PC-3 (cell line): ENCODE measurements around the gene KDM3A. TPM values are rescaled to one million over a fixed set of nuclear protein-coding genes. Genes with fewer than 3 reads are reported as not detected.

ENCODE experiments used
- ATAC-seq: fragments of 200-7000 bp; cut with Tn5 transposase; 2 replicates; pipeline ENCODE4 v1.9.1; 2020; ENCODE audit warnings: mild to moderate bottlenecking, moderate library complexity
- BruUV-seq: library from RNA; stranded (reverse); fragments of 400-500 nt; replicated peaks from 2 replicates; lab custom pipeline; 2021; lab: Mats Ljungman, UMichigan
- CTCF ChIA-PET: fragments of 300-600 bp; sonication (Branson Sonifier 250); formaldehyde crosslinking; loops from one replicate; lab custom pipeline; 2022; ENCODE audit warnings: antibody characterized with exemption; lab: Charles Lee
- POLR2A ChIA-PET: fragments of 300-600 bp; sonication (Branson Sonifier 250); formaldehyde crosslinking; loops from one replicate; lab custom pipeline; 2022; ENCODE audit warnings: antibody characterized with exemption; ENCODE audit not compliant: unreplicated experiment; lab: Charles Lee
- DNase-seq: peaks from one replicate; pipeline ENCODE4 v3.0.0-alpha.2; 2015
- H2AFZ ChIP-seq: fragments of 300-600 bp; sonication (generic); 2 replicates; pipeline ENCODE4 v1.6.0; 2016; ENCODE audit warnings: antibody characterized with exemption, low read length
- H3F3A ChIP-seq: fragments of 300-600 bp; sonication (generic); one replicate; pipeline ENCODE4 v1.6.0; 2017; ENCODE audit warnings: antibody characterized with exemption, low read length, control low read depth, mild to moderate bottlenecking; ENCODE audit not compliant: unreplicated experiment
- H3K27ac ChIP-seq: fragments of 300-600 bp; sonication (generic); 2 replicates; pipeline ENCODE4 v1.5.1; 2016; ENCODE audit warnings: mild to moderate bottlenecking, low read length
- H3K27me3 ChIP-seq: fragments of 300-600 bp; sonication (generic); 2 replicates; pipeline ENCODE4 v1.6.1; 2016; ENCODE audit warnings: low read length, mixed read lengths
- H3K36me3 ChIP-seq: fragments of 300-600 bp; sonication (generic); 2 replicates; pipeline ENCODE4 v1.6.1; 2016; ENCODE audit warnings: low read depth, mixed run types, low read length, mixed read lengths
- H3K4me1 ChIP-seq: fragments of 300-600 bp; sonication (generic); 2 replicates; pipeline ENCODE4 v1.5.1; 2016; ENCODE audit warnings: low read length; ENCODE audit not compliant: insufficient read depth
- H3K4me2 ChIP-seq: fragments of 300-600 bp; sonication (generic); 2 replicates; pipeline ENCODE4 v1.6.0; 2016; ENCODE audit warnings: low read length
- H3K4me3 ChIP-seq: fragments of 300-600 bp; sonication (generic); 2 replicates; pipeline ENCODE4 v1.5.1; 2016; ENCODE audit warnings: mild to moderate bottlenecking, low read length, mixed read lengths
- H3K79me2 ChIP-seq: fragments of 300-600 bp; sonication (generic); 2 replicates; pipeline ENCODE4 v1.6.1; 2017; ENCODE audit warnings: low read length, mixed read lengths
- H3K9ac ChIP-seq: fragments of 300-600 bp; sonication (generic); 2 replicates; pipeline ENCODE4 v1.6.0; 2016; ENCODE audit warnings: mild to moderate bottlenecking, low read length
- H3K9me2 ChIP-seq: fragments of 300-600 bp; sonication (generic); replicated peaks from 2 replicates; pipeline ENCODE4 v1.6.1; 2016; ENCODE audit warnings: mixed run types, low read length, mixed read lengths
- H3K9me3 ChIP-seq: fragments of 300-600 bp; sonication (generic); 2 replicates; pipeline ENCODE4 v1.6.1; 2016; ENCODE audit warnings: low read length, mixed read lengths
- H4K20me1 ChIP-seq: fragments of 300-600 bp; sonication (generic); 2 replicates; pipeline ENCODE4 v1.6.1; 2016; ENCODE audit warnings: low read length, mixed read lengths
- EZH2 ChIP-seq: fragments of 300-600 bp; sonication (generic); IDR thresholded peaks from one replicate; pipeline ENCODE4 v1.6.1; 2017; ENCODE audit warnings: antibody characterized with exemption, mild to moderate bottlenecking, low read length; ENCODE audit not compliant: unreplicated experiment
- EZH2phosphoT487 ChIP-seq: fragments of 300-600 bp; sonication (generic); IDR thresholded peaks from 2 replicates; pipeline ENCODE4 v1.6.1; 2018; ENCODE audit warnings: mild to moderate bottlenecking, antibody characterized with exemption, low read length, borderline replicate concordance
- intact Hi-C: fragments of 100-400 bp; cut with micrococcal nuclease; formaldehyde crosslinking; loops from 2 replicates; pipeline ENCODE4 v1.9.0; 2023
- total RNA-seq: library from RNA; depleted of rRNA; stranded (reverse); fragments of >200 nt; gene quantifications from 2 replicates; pipeline ENCODE4 v1.2.3, GENCODE V29; 2014
- TF ChIP-seq, protein P1 (sequence below): fragments of 300-600 bp; sonication (generic); conservative IDR thresholded peaks from 2 replicates; pipeline ENCODE4 v1.5.1; 2017; ENCODE audit warnings: antibody characterized with exemption, low read depth, mild to moderate bottlenecking, low read length

KDM3A gene
- total RNA-seq, 1 experiment from 2014 or later: 32.2 TPM

DNA sequence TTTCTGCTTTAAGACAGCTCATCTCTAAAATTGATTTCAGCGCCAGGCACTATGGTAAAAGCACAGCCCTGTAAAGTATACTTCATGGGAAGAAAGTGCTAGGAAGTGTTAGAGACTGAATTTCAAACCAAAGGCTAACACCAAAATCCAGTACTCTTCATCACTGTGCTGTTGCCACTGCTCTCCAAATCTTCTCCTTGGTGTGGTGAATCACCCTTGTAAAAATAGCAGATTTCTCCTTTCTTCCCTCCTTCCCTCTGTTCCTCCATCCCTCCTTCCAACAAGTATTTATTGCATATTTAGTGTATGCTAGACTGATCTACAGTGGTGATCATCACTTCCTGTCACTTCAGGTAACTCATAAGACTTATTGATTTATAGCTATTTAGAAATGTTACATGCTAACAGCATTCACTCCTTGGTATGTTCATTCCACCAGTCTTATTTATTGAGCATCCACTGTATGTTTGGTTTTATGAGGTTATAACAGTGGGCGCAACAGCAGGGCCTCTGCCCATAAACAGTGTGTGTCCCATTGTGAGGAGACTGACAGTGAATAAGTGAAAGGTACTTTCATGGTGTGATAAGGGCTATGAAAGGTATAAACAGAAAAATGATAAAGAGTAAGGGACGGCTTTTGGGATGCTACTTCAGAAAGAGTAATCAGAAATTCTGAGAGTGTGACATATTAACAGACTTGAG is 20.0 kb downstream of the KDM3A start:
- CTCF ChIA-PET: no interaction called here
- H3K36me3 ChIP-seq: peaks cover 92% of the 10 kb centered on the region
- H3K4me1 ChIP-seq: no peaks in the 10 kb centered on the region

DNA sequence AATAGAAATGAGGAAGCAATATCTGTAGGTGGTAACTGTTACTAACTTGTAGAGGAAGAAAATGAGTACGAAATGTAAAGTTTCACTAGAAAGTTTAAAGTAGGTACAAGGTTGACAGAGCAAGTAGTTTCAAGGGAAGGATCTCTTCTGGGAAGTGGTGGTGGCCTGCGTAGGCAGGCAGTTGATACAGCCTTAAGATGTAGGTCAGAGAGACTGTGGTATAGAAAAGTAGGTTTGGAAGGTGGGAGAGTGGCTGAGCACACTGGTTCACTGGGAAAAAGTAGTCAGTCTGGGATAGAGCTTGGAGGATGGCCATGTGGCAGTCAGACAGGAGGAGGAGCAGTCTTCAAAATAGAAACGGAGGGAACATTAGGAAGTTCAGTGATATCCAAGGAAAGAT is 23.5 kb downstream of the KDM3A start:
- Histone ChIP-seq H3K27me3 (no peaks in the 10 kb centered on the region), H3K9ac (no peak overlapping the region), H4K20me1 (no peaks in the 10 kb centered on the region; the same call in 1 of the 2 replicates), H3K9me2 (no peaks in the 10 kb centered on the region), H3K4me2 (no peak overlapping the region), H3K4me1 (no peaks in the 10 kb centered on the region), H3K36me3 (peaks cover 92% of the 10 kb centered on the region), H3K9me3 (no peaks in the 10 kb centered on the region), H2AFZ (no peak overlapping the region), H3F3A (no peaks in the 10 kb centered on the region), H3K27ac (no peak overlapping the region), H3K79me2 (0 out of 2 replicates have a peak, but pooled peaks cover 5% of the 10 kb centered on the region), H3K4me3 (no peak overlapping the region)
- no TSS peak for BruUV-seq
- DNase-seq (no peak), ATAC-seq (no peak)
- ChIA-PET POLR2A (no interaction called here), CTCF (no interaction called here)
- TF ChIP-seq EZH2 (no peak), EZH2phosphoT487 (no peak)
- TF ChIP-seq, protein P1, sequence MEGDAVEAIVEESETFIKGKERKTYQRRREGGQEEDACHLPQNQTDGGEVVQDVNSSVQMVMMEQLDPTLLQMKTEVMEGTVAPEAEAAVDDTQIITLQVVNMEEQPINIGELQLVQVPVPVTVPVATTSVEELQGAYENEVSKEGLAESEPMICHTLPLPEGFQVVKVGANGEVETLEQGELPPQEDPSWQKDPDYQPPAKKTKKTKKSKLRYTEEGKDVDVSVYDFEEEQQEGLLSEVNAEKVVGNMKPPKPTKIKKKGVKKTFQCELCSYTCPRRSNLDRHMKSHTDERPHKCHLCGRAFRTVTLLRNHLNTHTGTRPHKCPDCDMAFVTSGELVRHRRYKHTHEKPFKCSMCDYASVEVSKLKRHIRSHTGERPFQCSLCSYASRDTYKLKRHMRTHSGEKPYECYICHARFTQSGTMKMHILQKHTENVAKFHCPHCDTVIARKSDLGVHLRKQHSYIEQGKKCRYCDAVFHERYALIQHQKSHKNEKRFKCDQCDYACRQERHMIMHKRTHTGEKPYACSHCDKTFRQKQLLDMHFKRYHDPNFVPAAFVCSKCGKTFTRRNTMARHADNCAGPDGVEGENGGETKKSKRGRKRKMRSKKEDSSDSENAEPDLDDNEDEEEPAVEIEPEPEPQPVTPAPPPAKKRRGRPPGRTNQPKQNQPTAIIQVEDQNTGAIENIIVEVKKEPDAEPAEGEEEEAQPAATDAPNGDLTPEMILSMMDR: no peak
- intact Hi-C loops: no loop called here

More for the DNA sequence above, 20.0 kb downstream of the KDM3A start:
- no peaks in the 10 kb centered on the region for H3K27me3 ChIP-seq
- intact Hi-C loops: no loop called here
- ATAC-seq: peak; percentile 71
- POLR2A ChIA-PET: no interaction called here
- BruUV-seq: no TSS peak
- H3K9me3 ChIP-seq: no peaks in the 10 kb centered on the region
- TF ChIP-seq, protein P1: no peak
- no peak for TF ChIP-seq EZH2
- no peak for TF ChIP-seq EZH2phosphoT487
- no peak overlapping the region for H3K4me2 ChIP-seq
- no peaks in the 10 kb centered on the region for H3F3A ChIP-seq
- H4K20me1 ChIP-seq: no peaks in the 10 kb centered on the region
- DNase-seq: no peak
- H3K9me2 ChIP-seq: no peaks in the 10 kb centered on the region
- no peak overlapping the region for H3K4me3 ChIP-seq
- no peaks in the 10 kb centered on the region for H3K79me2 ChIP-seq
- H3K9ac ChIP-seq: no peak overlapping the region
- no peak overlapping the region for H2AFZ ChIP-seq
- H3K27ac ChIP-seq: no peak overlapping the region

GRCh38 chr2:86466306-86466705 is 25.1 kb downstream of the KDM3A start:
- Histone ChIP-seq H3K4me3 (no peak overlapping the region), H3K27me3 (no peaks in the 10 kb centered on the region), H3K4me2 (no peak overlapping the region), H2AFZ (no peak overlapping the region), H3K27ac (no peak overlapping the region), H3K9ac (no peak overlapping the region), H4K20me1 (no peaks in the 10 kb centered on the region; the same call in 1 of the 2 replicates), H3K9me3 (no peaks in the 10 kb centered on the region), H3K79me2 (0 out of 2 replicates have a peak, but pooled peaks cover 5% of the 10 kb centered on the region), H3K4me1 (no peaks in the 10 kb centered on the region), H3F3A (no peaks in the 10 kb centered on the region), H3K36me3 (peaks cover 90% of the 10 kb centered on the region), H3K9me2 (no peaks in the 10 kb centered on the region)
- ChIA-PET CTCF (no interaction called here), POLR2A (no interaction called here)
- no peak for ATAC-seq
- DNase-seq: no peak
- BruUV-seq: no TSS peak
- TF ChIP-seq, protein P1: no peak
- TF ChIP-seq EZH2 (no peak), EZH2phosphoT487 (no peak)
- intact Hi-C loops: no loop called here
